Mesenchymal stem cell (in vitro differentiated cells and primary cell): ENCODE data around the gene HMGB3.
"Not testable (repeated sequence)": the region's sequence is repeated elsewhere in the genome, so short reads cannot be mapped to it uniquely, and the experiment has no call there.

Source experiments
- DNase-seq: peaks from one replicate; pipeline ENCODE4 v3.0.0-alpha.2; 2013
- H2AFZ ChIP-seq: one replicate; pipeline ENCODE4 v1.6.1; 2013; ENCODE audit warnings: low read depth, mild to moderate bottlenecking, control low read depth, inconsistent platforms, low read length, moderate library complexity
- H2AK5ac ChIP-seq: 2 replicates; pipeline ENCODE4 v1.6.1; 2013; ENCODE audit warnings: low read length, moderate library complexity, mild to moderate bottlenecking, inconsistent platforms; ENCODE audit not compliant: severe bottlenecking
- H2BK120ac ChIP-seq: one replicate; pipeline ENCODE4 v1.6.1; 2013; ENCODE audit warnings: low read depth, mild to moderate bottlenecking, inconsistent platforms, low read length, moderate library complexity
- H2BK12ac ChIP-seq, 2 experiments: one replicate each; pipeline ENCODE4 v1.6.1; 2013; ENCODE audit warnings: inconsistent platforms in 2 of 2, low read length in 2 of 2, mild to moderate bottlenecking in 2 of 2, moderate library complexity in 2 of 2, control low read depth in 1 of 2
- H2BK15ac ChIP-seq: one replicate; pipeline ENCODE4 v1.6.1; 2013; ENCODE audit warnings: mild to moderate bottlenecking, low read depth, inconsistent platforms; ENCODE audit not compliant: poor library complexity, severe bottlenecking
- H2BK5ac ChIP-seq: 2 replicates; pipeline ENCODE4 v1.6.1; 2013; ENCODE audit warnings: low read depth, mild to moderate bottlenecking, low read length, control low read depth, inconsistent platforms; ENCODE audit not compliant: poor library complexity, severe bottlenecking
- H3K14ac ChIP-seq, 2 experiments: one replicate each; pipeline ENCODE4 v1.6.1; 2013; ENCODE audit warnings: inconsistent platforms in 2 of 2, low read length in 2 of 2, control low read depth in 1 of 2, mild to moderate bottlenecking in 1 of 2, moderate library complexity in 1 of 2
- H3K18ac ChIP-seq, 2 experiments: one replicate each; pipeline ENCODE4 v1.6.1; 2013; ENCODE audit warnings: inconsistent platforms in 2 of 2, low read length in 2 of 2, control low read depth in 1 of 2, low read depth in 1 of 2, mild to moderate bottlenecking in 1 of 2
- H3K23ac ChIP-seq, 2 experiments: one replicate each; pipeline ENCODE4 v1.6.1; 2013; ENCODE audit warnings: inconsistent platforms in 2 of 2, low read length in 2 of 2, mild to moderate bottlenecking in 2 of 2, moderate library complexity in 2 of 2, control low read depth in 1 of 2
- H3K27ac ChIP-seq: 2 replicates; pipeline ENCODE4 v1.5.1; 2013; ENCODE audit warnings: mild to moderate bottlenecking, moderate library complexity, low read length, control low read depth, inconsistent platforms; ENCODE audit not compliant: poor library complexity, severe bottlenecking
- H3K27me3 ChIP-seq, 2 experiments: 2 replicates each; pipeline versions ENCODE4 v1.6.1 to v1.7.0; 2013; ENCODE audit warnings: low read length in 2 of 2, mild to moderate bottlenecking in 2 of 2, moderate library complexity in 2 of 2, control low read depth in 1 of 2, inconsistent platforms in 1 of 2; ENCODE audit not compliant: control insufficient read depth in 1 of 2, insufficient read depth in 1 of 2
- H3K36me3 ChIP-seq, 2 experiments: 2 replicates each; pipeline versions ENCODE4 v1.6.1 to v1.7.0; 2013; ENCODE audit warnings: low read length in 2 of 2, control low read depth in 1 of 2, inconsistent platforms in 1 of 2, low read depth in 1 of 2, mild to moderate bottlenecking in 1 of 2; ENCODE audit not compliant: insufficient read depth in 2 of 2, control insufficient read depth in 1 of 2
- H3K4ac ChIP-seq, 2 experiments: one replicate each; pipeline ENCODE4 v1.6.1; 2013; ENCODE audit warnings: inconsistent platforms in 2 of 2, low read length in 2 of 2, mild to moderate bottlenecking in 2 of 2, moderate library complexity in 2 of 2, control low read depth in 1 of 2, low read depth in 1 of 2
- H3K4me1 ChIP-seq: 2 replicates; pipeline ENCODE4 v1.6.1; 2013; ENCODE audit warnings: low read depth, low read length, control low read depth; ENCODE audit not compliant: control insufficient read depth, insufficient read depth
- H3K4me2 ChIP-seq: 2 replicates; pipeline ENCODE4 v1.6.1; 2013; ENCODE audit warnings: low read length, mild to moderate bottlenecking, inconsistent platforms; ENCODE audit not compliant: poor library complexity, severe bottlenecking
- H3K4me3 ChIP-seq, 2 experiments: 2 replicates each; pipeline versions ENCODE4 v1.5.1 to v1.7.0; 2013; ENCODE audit warnings: low read length in 2 of 2, mild to moderate bottlenecking in 2 of 2, control low read depth in 1 of 2, low read depth in 1 of 2; ENCODE audit not compliant: insufficient read depth in 1 of 2
- H3K79me1 ChIP-seq: replicated peaks from 2 replicates; pipeline ENCODE4 v1.6.1; 2013; ENCODE audit warnings: mild to moderate bottlenecking, control low read depth, low read length, inconsistent platforms; ENCODE audit not compliant: poor library complexity, severe bottlenecking
- H3K9ac ChIP-seq: 2 replicates; pipeline ENCODE4 v1.7.0; 2013; ENCODE audit warnings: mild to moderate bottlenecking, low read length, moderate library complexity
- H3K9me3 ChIP-seq: 2 replicates; pipeline ENCODE4 v1.7.0; 2013; ENCODE audit warnings: mild to moderate bottlenecking, low read length; ENCODE audit not compliant: control insufficient read depth
- H4K8ac ChIP-seq: one replicate; pipeline ENCODE4 v1.6.1; 2013; ENCODE audit warnings: inconsistent platforms, mild to moderate bottlenecking, low read length, moderate library complexity
- H4K91ac ChIP-seq: one replicate; pipeline ENCODE4 v1.6.1; 2013; ENCODE audit warnings: mild to moderate bottlenecking, low read length, inconsistent platforms
- WGBS: methylation state at CpG from one replicate; pipeline ENCODE4 v1.1.7; 2013; ENCODE audit warnings: mixed read lengths; 5-methylcytosine and 5-hydroxymethylcytosine counted together

The HMGB3 gene

DNA sequence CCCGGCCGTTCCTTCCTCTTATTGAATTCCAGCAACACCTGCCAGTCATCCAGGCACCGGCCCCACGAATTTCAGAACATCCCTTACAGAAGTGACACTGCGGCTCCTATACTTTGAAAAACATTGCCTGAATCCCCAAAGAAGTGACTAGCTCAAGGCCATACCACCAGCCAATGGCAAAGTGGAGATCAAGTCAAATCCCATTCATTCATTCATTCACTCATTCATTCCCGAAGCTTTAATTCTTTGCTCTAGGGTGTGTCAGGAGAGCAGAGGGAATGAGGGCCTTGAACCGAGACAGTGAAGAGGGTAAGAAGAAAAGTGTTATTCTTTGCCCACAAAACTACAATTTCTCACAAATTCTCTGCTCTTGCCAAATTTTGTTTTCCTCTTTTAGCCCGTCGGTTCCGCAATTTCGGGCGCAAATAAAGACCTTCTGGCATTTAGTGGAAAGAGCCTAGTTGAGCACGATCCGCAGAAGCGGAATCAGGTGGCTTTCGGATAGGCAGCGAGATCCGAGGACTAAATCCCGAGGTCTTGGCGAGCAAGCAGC is 824 bp upstream of the HMGB3 start:
- H3K27me3 ChIP-seq = no peaks in the 10 kb centered on the region
- H3K9ac ChIP-seq = peak overlapping the region; percentile 72
- no peak overlapping the region for H4K91ac ChIP-seq
- no peaks in the 10 kb centered on the region for H3K4me1 ChIP-seq
- no peak overlapping the region for H4K8ac ChIP-seq
- H2AFZ ChIP-seq = peak overlapping the region; percentile 71
- H3K14ac ChIP-seq = no peak overlapping the region
- no peak overlapping the region for H2BK15ac ChIP-seq
- H3K79me1 ChIP-seq = peaks cover 2% of the 10 kb centered on the region
- no peak overlapping the region for H2BK12ac ChIP-seq
- H3K36me3 ChIP-seq = peaks cover 3 to 4% of the 10 kb centered on the region in 2 experiments
- H3K27ac ChIP-seq = no peak overlapping the region
- WGBS = 33% methylated on average over 18 of the region's 20 CpGs
- DNase-seq = no peak
- H3K4me2 ChIP-seq = peak overlapping the region; percentile 91
- H2AK5ac ChIP-seq = no peak overlapping the region
- H3K4ac ChIP-seq = no peak overlapping the region
- H3K18ac ChIP-seq = no peak overlapping the region
- H3K9me3 ChIP-seq = no peaks in the 10 kb centered on the region
- no peak overlapping the region for H2BK5ac ChIP-seq
- no peak overlapping the region for H3K23ac ChIP-seq
- no peak overlapping the region for H2BK120ac ChIP-seq
- H3K4me3 ChIP-seq = peak overlapping the region; percentile 66 to 78

DNA sequence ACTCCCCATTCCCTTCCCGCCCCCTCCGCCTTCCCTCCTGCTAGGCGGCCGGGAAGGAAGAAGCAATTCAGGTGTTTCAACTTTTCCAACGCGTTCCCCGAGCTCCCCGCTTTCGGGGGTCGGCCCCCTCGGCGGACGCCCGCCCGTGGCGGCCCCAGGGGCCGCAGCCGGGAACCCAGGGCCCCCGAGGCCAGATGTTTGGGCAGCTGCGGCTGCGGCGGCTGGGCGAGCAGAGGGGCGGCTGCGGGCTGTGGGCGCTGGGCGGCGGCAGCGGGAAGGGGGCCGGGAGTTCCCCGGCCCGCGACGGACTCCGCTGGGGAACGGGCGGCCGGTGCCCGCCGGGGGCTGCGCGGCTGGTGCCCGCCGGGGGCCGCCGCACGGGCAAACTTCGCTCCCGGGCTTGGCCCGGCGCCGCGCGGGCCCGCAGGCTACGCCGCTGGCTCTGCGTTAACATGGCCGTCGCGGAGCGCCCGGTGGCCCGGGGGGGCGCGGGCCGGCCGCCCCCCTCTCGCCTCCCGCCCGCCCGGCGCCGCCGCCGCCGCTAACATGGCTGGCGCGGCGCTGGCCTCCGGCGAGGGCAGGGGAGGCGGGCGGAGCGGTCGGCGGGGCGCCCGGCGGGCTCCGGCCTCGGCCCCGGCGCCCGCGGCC is 510 bp downstream of the HMGB3 start:
- Histone ChIP-seq H2BK120ac (no peak overlapping the region), H3K4me1 (no peaks in the 10 kb centered on the region), H2BK12ac (no peak overlapping the region), H3K4me2 (peak overlapping the region; percentile 39), H3K27me3 (no peaks in the 10 kb centered on the region), H3K4me3 (peak overlapping the region; percentile 59 to 62), H3K18ac (peak overlapping the region; percentile 24 to 33), H3K14ac (no peak overlapping the region), H2BK15ac (no peak overlapping the region), H3K27ac (no peak overlapping the region), H3K23ac (no peak overlapping the region), H3K79me1 (peaks cover 2% of the 10 kb centered on the region), H3K9me3 (no peaks in the 10 kb centered on the region), H2BK5ac (peak overlapping the region; percentile 44), H2AK5ac (no peak overlapping the region), H3K9ac (no peak overlapping the region), H3K4ac (no peak overlapping the region), H2AFZ (no peak overlapping the region), H4K8ac (no peak overlapping the region), H3K36me3 (peaks cover 3 to 4% of the 10 kb centered on the region in 2 experiments), H4K91ac (no peak overlapping the region)
- 0% methylated on average over 14 of the region's 96 CpGs for WGBS
- no peak for DNase-seq

DNA sequence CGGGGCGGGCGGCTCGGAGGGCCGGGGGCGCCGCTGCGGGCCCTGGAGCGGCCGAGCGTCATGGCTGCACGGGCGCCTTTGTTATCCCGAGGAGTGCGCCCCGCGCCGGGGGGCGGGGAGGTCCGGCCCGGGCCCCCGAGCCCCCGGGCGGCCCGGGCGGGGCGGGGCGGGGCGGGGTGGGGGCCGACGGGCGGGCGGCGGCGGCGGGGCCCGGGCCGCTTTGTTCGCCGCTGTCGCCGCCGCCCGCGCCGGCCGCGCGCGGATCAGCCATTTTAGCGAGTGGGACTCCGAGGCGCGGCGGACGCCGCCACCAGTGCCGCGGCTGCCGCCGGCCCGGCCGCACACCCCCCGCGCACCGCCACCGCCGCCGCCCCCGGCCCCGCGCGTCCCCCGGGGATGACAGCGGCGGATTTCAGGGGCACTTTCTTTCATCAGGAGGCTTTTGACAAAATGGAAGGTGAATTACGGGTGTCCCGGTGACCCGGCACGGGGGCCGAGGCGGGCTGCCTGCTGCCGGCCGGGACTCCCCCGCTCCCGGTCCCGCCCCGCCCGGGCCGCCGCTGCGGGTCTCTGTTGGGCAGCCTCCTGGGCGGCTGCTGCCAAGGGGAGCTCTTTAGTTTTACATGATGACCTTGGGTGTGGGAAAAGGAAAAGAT is 1.2 kb downstream of the HMGB3 start:
- Histone ChIP-seq H2BK12ac (no peak overlapping the region), H2BK5ac (no peak overlapping the region)
- 1% methylated on average over 21 of the region's 93 CpGs for WGBS

DNA sequence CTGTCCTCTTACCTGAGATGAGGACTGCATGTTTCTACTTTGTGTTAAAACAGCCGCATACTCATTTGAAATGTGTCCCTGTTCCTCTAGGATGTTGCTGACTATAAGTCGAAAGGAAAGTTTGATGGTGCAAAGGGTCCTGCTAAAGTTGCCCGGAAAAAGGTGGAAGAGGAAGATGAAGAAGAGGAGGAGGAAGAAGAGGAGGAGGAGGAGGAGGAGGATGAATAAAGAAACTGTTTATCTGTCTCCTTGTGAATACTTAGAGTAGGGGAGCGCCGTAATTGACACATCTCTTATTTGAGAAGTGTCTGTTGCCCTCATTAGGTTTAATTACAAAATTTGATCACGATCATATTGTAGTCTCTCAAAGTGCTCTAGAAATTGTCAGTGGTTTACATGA is 4.6 kb downstream of the HMGB3 start:
- H3K27ac ChIP-seq, H3K23ac ChIP-seq, H2BK5ac ChIP-seq, H4K8ac ChIP-seq, H2AK5ac ChIP-seq, H3K4me1 ChIP-seq, H3K9ac ChIP-seq, H3K79me1 ChIP-seq, H3K4me2 ChIP-seq, H3K18ac ChIP-seq, H2BK120ac ChIP-seq, H2AFZ ChIP-seq, H3K36me3 ChIP-seq, DNase-seq, H4K91ac ChIP-seq, H3K4me3 ChIP-seq, H2BK15ac ChIP-seq, H3K4ac ChIP-seq, H3K27me3 ChIP-seq, H3K9me3 ChIP-seq, H2BK12ac ChIP-seq, H3K14ac ChIP-seq: not testable (repeated sequence)
- 98% methylated on average over 3 of the region's 6 CpGs for WGBS

More for the DNA sequence above, 1.2 kb downstream of the HMGB3 start:
- no peak for DNase-seq
- H3K23ac ChIP-seq = no peak overlapping the region
- H4K8ac ChIP-seq = no peak overlapping the region
- peak overlapping the region; percentile 62 for H3K9ac ChIP-seq
- no peak overlapping the region for H4K91ac ChIP-seq
- H3K4ac ChIP-seq = no peak overlapping the region
- H3K14ac ChIP-seq = no peak overlapping the region
- no peak overlapping the region for H2AK5ac ChIP-seq
- H3K36me3 ChIP-seq = peaks cover 3 to 4% of the 10 kb centered on the region in 2 experiments
- no peak overlapping the region for H3K18ac ChIP-seq
- no peaks in the 10 kb centered on the region for H3K9me3 ChIP-seq
- no peaks in the 10 kb centered on the region for H3K27me3 ChIP-seq
- H3K4me3 ChIP-seq = peak overlapping the region; percentile 59 to 72
- no peak overlapping the region for H3K27ac ChIP-seq
- no peak overlapping the region for H2BK120ac ChIP-seq
- H3K4me2 ChIP-seq = peak overlapping the region; percentile 61
- H3K4me1 ChIP-seq = no peaks in the 10 kb centered on the region
- H3K79me1 ChIP-seq = peaks cover 2% of the 10 kb centered on the region
- H2AFZ ChIP-seq = no peak overlapping the region
- no peak overlapping the region for H2BK15ac ChIP-seq
